Bronchial epithelial cell (primary cell): ENCODE results near the gene HOXB7. TPM values are rescaled to one million over a fixed set of nuclear protein-coding genes. Genes with fewer than 3 reads are reported as not detected.

ENCODE experiments used
- DNase-seq: peaks from one replicate; pipeline ENCODE4 v3.0.0-alpha.2; 2010; ENCODE audit warnings: low read depth
- FAIRE-seq: peaks from 2 replicates; lab custom pipeline; 2011; peaks lifted over from hg19 to GRCh38; lab: Jason Lieb, UNC
- H3K27me3 ChIP-seq: 2 replicates; pipeline ENCODE4 v1.5.1; 2011; ENCODE audit warnings: low read length; ENCODE audit not compliant: control insufficient read depth, insufficient read depth
- H3K36me3 ChIP-seq: 2 replicates; pipeline ENCODE4 v1.5.1; 2011; ENCODE audit warnings: low read length; ENCODE audit not compliant: control insufficient read depth, insufficient read depth
- H3K4me3 ChIP-seq: 2 replicates; pipeline ENCODE4 v1.5.1; 2011; ENCODE audit warnings: mild to moderate bottlenecking, low read depth, low read length, control low read depth
- CTCF ChIP-seq: IDR thresholded peaks from 2 replicates; pipeline ENCODE4 v1.5.1; 2011; ENCODE audit warnings: mild to moderate bottlenecking, moderate library complexity, low read length, control low read depth, inconsistent platforms; ENCODE audit not compliant: insufficient read depth, severe bottlenecking
- total RNA-seq: library from RNA; depleted of rRNA; stranded (reverse); fragments of >200 nt; gene quantifications from 2 replicates; pipeline ENCODE4 v1.2.1, GENCODE V29; 2014

HOXB7 gene
- total RNA-seq, 1 donor from 2014 or later = not detected

GRCh38 chr17:48597778-48598631 is 12.8 kb downstream of the HOXB7 start:
- H3K27me3 ChIP-seq = peaks cover 93% of the 10 kb centered on the region
- no peak for DNase-seq
- FAIRE-seq = no peak
- no peaks in the 10 kb centered on the region for H3K36me3 ChIP-seq
- H3K4me3 ChIP-seq = no peak overlapping the region
- no peak for TF ChIP-seq CTCF

- Histone ChIP-seq H3K4me3 (no peak overlapping the region), H3K27me3 (peaks cover 92% of the 10 kb centered on the region), H3K36me3 (no peaks in the 10 kb centered on the region)
- TF ChIP-seq CTCF = no peak
- FAIRE-seq = no peak
- no peak for DNase-seq
Observed at GRCh38 chr17:48597528-48597777, 13.4 kb downstream of the HOXB7 start.

- no peak for TF ChIP-seq CTCF
- FAIRE-seq (no peak), DNase-seq (no peak)
- Histone ChIP-seq H3K36me3 (no peaks in the 10 kb centered on the region), H3K27me3 (peaks cover 91% of the 10 kb centered on the region), H3K4me3 (no peak overlapping the region)
Observed at GRCh38 chr17:48596735-48597527, 13.9 kb downstream of the HOXB7 start.

GRCh38 chr17:48596000-48596734 is 14.7 kb downstream of the HOXB7 start:
- TF ChIP-seq CTCF = no peak
- Histone ChIP-seq H3K4me3 (no peak overlapping the region), H3K36me3 (no peaks in the 10 kb centered on the region), H3K27me3 (peaks cover 89% of the 10 kb centered on the region)
- no peak for DNase-seq
- FAIRE-seq = no peak

GRCh38 chr17:48595278-48595999 is 15.4 kb downstream of the HOXB7 start:
- no peak for FAIRE-seq
- Histone ChIP-seq H3K27me3 (peaks cover 89% of the 10 kb centered on the region), H3K36me3 (no peaks in the 10 kb centered on the region), H3K4me3 (no peak overlapping the region)
- TF ChIP-seq CTCF = no peak
- DNase-seq = no peak
